ENCODE data around the gene TNRC6C.
"Not testable (repeated sequence)": the region's sequence is repeated elsewhere in the genome, so short reads cannot be mapped to it uniquely, and the experiment has no call there.

Gene TNRC6C

GRCh38 chr17:78064708-78065107 lies 106.2 kb downstream of the TNRC6C start:
- DNase-seq (ENCODE audit: extremely low spot score, insufficient read length, low read depth) (no peak), FAIRE-seq (no peak)

DNA sequence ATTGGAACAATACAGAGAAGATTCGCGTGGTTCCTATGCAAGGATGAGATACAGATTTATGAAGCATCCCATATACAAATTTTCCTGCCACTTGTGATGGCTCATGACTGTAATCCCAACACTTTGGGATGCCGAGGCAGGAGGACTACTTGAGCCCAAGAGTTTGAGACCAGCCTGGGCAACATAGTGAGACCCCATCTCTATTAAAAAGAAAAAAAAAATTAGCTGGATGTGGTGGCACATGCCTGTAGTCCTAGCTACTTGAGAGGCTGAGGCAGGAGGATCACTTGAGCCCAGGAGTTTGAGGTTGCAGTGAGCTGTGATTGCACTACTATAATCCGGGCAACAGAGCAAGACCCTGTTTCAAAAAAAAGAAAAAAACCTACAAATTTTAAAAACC lies 108.5 kb downstream of the TNRC6C start:
- not testable (repeated sequence) for DNase-seq (ENCODE audit: extremely low spot score, insufficient read length, low read depth); FAIRE-seq

DNA sequence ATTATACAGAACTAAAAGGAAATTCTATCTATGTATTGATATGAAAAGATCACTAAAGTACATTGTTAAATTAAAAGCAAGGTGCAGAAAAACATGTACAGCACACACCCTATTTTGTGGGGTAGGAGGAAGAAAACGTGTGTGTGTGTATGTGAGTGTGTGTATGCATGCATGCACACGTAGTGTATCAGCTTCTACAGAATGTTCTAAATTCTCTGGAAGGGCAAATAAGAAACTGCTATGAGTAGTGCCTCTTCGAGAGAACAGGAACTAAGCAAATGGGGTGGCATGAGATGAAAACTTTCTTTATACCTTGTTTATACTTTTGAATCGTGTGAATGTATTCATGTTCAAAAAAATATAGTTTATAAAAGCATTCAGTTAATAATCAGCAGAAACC lies 111.2 kb downstream of the TNRC6C start:
- no peak for FAIRE-seq
- no peak for DNase-seq (ENCODE audit: extremely low spot score, insufficient read length, low read depth)

GRCh38 chr17:78072961-78073360 lies 114.5 kb downstream of the TNRC6C start:
- FAIRE-seq (no peak), DNase-seq (ENCODE audit: extremely low spot score, insufficient read length, low read depth) (no peak)

- FAIRE-seq (no peak), DNase-seq (ENCODE audit: extremely low spot score, insufficient read length, low read depth) (no peak)
Observed at GRCh38 chr17:78075011-78075410, 116.5 kb downstream of the TNRC6C start.

DNA sequence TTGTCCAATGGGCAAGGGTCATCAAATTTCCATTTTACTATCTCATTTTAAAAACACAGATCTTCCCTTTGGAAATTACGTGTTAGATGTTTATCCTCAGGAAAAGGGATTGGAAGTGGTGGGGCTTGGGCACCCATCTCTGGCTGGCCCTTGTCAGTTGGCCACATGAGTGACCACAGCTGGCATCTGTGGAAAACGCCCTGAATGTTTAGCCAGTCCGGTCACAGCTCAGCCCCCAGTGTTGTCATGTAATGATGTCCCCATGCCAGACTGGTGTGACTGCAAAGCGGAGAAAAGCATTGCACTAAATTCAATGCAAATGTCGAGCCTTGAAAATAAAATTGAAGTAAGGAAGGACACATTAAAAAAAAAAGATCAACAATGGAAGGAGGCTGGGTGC lies 117.0 kb downstream of the TNRC6C start:
- no peak for DNase-seq (ENCODE audit: extremely low spot score, insufficient read length, low read depth)
- FAIRE-seq, result no peak

DNA sequence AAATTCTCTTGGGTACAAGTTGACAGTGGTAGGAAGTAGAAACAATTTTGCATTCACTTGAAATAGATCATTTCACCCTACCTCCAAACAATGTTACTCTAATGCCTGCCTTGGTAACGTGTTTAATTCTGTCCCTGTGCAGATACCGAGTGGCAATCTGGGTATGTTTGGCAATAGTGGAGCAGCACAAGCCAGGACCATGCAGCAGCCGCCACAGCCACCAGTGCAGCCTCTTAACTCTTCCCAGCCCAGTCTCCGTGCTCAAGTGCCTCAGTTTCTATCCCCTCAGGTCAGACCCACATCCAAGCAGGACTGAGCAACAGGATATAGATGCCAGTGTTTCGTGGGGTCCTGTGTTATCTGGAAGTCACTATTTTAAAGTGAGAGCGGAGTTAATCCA lies 120.8 kb downstream of the TNRC6C start:
- no peak for FAIRE-seq

GRCh38 chr17:78081551-78081950 lies 123.0 kb downstream of the TNRC6C start:
- FAIRE-seq (no peak), DNase-seq (ENCODE audit: extremely low spot score, insufficient read length, low read depth) (no peak)

More for the DNA sequence above, 120.8 kb downstream of the TNRC6C start:
- no peak for DNase-seq (ENCODE audit: extremely low spot score, insufficient read length, low read depth)

GRCh38 chr17:78082355-78082872 lies 123.9 kb downstream of the TNRC6C start:
- FAIRE-seq; DNase-seq (ENCODE audit: extremely low spot score, insufficient read length, low read depth): not testable (repeated sequence)

DNA sequence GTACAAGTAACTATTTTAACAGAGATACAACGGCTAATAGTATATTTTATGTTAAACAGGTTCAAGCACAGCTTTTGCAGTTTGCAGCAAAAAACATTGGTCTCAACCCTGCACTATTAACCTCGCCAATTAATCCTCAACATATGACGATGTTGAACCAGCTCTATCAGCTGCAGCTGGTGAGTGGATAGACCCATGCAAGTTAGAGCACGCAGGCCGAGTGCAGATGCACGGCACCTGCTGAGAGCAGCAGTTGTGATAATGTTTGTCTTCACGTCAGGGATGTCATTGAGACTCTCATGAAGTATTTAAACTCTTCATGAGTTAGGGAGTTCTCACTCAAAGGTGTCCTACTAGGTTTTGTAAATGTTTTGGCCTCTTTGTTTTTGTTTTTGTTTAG lies 124.5 kb downstream of the TNRC6C start:
- DNase-seq (ENCODE audit: extremely low spot score, insufficient read length, low read depth) (no peak), FAIRE-seq (no peak)

- DNase-seq (ENCODE audit: extremely low spot score, insufficient read length, low read depth), result no peak
- FAIRE-seq, result no peak
Observed at GRCh38 chr17:78086740-78087139, 128.2 kb downstream of the TNRC6C start.

GRCh38 chr17:78088529-78088928 lies 130.0 kb downstream of the TNRC6C start:
- FAIRE-seq, result no peak
- no peak for DNase-seq (ENCODE audit: extremely low spot score, insufficient read length, low read depth)

DNA sequence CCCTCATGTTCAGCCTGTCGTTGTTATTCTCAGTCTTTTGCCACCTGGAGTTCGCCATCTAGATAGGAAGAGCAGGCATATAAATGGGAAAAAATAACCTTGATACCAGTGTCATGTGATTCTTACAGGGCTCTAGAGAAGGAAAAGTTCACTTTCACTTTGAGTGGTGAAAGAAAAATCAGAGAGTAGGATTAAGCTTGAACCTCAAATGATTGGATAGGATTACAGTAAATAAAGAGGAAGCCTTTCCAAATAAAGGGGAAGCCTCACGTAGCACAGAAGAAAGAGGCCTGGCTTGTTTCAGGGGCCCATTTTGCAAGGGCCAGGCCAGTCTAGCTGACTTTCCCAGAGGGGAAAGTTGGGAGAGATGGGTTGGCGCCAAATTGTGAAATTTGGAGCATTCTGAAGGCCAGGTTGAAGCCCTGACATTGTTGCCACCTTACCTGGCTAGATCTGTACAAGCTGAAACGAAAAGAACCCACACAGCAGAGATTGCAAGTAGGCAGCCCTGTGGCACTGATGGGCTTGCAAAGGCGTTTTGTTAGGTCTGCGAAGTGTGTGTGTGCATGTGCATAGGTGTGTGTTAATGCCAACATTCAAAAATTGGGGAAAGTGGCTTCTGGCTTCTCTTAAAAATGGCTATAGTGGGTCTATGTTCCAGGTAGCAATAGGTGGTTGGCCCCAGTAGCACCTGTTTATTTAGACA lies 131.2 kb downstream of the TNRC6C start:
- FAIRE-seq, result no peak

DNA sequence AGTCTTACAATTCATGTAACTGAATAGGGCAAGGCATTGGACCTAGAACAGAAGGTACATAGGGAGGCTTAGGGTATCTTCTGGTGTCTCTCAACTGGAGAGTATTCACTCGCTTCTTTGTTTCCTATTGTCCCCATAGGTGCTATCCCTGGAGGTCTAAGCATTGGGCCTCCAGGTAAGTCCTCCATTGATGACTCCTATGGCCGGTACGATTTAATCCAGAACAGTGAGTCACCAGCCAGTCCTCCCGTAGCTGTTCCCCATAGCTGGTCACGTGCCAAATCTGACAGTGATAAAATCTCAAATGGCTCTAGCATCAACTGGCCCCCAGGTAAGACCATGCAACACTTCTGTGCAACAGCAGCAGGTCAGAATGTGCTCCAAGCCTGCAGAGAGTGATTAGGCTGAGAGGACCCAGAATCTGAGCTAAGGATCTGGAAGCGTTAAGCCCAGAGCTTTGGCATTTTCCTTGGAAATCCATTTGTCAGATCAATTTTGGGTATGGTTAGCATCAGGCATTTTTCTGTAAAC lies 134.4 kb downstream of the TNRC6C start:
- DNase-seq (ENCODE audit: extremely low spot score, insufficient read length, low read depth) (no peak), FAIRE-seq (no peak)

More for the DNA sequence above, 131.2 kb downstream of the TNRC6C start:
- DNase-seq (ENCODE audit: extremely low spot score, insufficient read length, low read depth), result no peak

- no peak for FAIRE-seq
- DNase-seq (ENCODE audit: extremely low spot score, insufficient read length, low read depth), result no peak
Observed at GRCh38 chr17:78095035-78095434, 136.5 kb downstream of the TNRC6C start.

DNA sequence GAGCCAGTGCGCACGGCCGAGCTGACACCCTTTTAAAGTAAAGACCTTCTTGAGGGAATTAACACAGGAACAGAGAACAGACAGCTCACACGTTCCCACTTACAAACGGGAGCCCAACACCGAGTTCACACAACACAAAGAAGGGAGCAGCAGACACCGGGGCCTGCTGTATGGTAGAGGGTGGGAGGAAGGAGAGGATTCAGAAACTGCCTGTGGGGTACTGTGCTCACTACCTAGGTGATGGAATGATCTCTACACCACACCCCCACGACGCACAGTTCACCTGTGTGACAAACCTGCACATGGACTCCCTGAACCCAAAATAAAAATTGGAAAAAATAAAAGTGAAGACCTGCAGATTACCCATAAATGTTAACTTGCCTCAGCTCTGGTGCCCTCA lies 137.6 kb downstream of the TNRC6C start:
- FAIRE-seq, result no peak
- DNase-seq (ENCODE audit: extremely low spot score, insufficient read length, low read depth), result no peak

GRCh38 chr17:78101112-78101511 lies 142.6 kb downstream of the TNRC6C start:
- DNase-seq (ENCODE audit: extremely low spot score, insufficient read length, low read depth) (no peak), FAIRE-seq (no peak)

DNA sequence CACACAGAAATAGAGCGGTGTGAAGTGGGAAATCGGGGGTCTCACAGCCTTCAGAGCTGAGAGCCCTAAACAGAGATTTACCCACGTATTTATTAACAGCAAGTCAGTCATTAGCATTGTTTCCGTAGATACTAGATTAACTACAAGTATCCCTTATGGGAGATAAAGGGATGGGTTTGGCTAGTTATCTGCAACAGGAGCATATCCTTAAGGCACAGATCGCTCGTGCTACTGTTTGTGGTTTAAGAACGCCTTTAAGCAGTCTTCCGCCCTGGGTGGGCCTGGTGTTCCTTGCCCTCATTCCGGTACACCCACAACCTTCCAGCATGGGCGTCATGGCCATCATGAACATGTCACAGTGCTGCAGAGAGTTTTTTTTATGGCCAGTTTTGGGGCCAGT lies 143.0 kb downstream of the TNRC6C start:
- DNase-seq (ENCODE audit: extremely low spot score, insufficient read length, low read depth) (no peak), FAIRE-seq (no peak)

DNA sequence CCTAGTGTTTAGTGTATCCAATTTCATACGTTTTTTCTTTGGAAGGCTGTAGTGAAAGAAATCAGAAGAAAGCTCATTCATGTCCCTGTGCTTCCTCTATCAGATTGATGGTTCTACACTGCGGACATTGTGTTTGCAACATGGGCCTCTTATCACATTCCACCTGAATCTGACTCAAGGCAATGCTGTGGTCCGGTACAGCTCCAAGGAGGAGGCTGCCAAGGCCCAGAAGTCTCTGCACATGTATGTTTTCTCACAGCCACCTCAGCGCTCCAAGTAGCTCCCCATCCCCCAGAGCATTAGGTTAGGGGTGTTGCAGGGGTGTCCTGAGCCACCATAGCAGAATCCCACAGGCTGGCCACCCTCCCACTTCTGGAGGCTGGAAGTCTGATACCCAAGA lies 144.8 kb downstream of the TNRC6C start:
- no peak for FAIRE-seq
- DNase-seq (ENCODE audit: extremely low spot score, insufficient read length, low read depth), result no peak

DNA sequence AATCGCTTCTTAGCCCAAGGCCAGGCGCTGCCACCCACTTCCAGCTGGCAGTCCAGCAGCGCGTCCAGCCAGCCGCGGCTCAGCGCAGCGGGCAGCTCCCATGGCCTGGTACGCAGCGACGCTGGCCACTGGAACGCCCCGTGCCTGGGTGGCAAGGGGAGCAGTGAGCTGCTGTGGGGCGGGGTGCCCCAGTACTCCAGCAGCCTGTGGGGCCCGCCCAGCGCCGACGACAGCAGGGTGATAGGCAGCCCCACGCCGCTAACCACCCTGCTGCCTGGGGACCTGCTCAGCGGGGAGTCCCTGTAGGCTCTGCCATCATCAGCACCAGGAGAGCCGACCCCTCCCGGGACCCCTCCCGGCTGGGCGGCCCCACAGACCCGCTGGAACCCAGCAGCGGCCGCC lies 146.0 kb downstream of the TNRC6C start:
- no peak for FAIRE-seq
- DNase-seq (ENCODE audit: extremely low spot score, insufficient read length, low read depth), result no peak

- FAIRE-seq, result no peak
- DNase-seq (ENCODE audit: extremely low spot score, insufficient read length, low read depth), result no peak
Observed at GRCh38 chr17:78105101-78105500, 146.6 kb downstream of the TNRC6C start.

DNA sequence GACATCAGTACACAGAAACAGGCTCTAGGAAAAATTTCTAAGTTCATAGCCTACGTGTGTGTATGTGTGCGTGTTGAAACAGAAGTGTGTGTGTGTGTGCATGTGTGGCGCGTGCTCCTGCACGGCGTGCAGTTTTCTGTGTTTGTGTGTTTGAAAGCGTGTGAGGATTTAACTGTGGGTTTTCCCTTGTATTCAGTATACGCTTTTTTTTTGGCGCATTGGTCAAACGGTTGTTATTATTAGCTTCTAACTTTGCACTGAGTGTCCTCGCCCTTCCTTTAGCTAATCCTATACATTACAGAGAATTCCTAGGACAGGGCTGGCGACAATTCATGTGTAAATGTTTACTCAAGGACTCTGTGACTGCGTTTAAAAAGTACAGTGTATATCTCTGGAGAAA lies 147.0 kb downstream of the TNRC6C start:
- FAIRE-seq (no peak), DNase-seq (ENCODE audit: extremely low spot score, insufficient read length, low read depth) (no peak)
